Omental fat pad (tissue), 4 donors: Measurements from ENCODE around the gene MAML3. TPM values are rescaled to one million over a fixed set of nuclear protein-coding genes. Genes with fewer than 3 reads are reported as not detected.

Experiments used
- ATAC-seq: fragments of 150-250 bp; one replicate; pipeline ENCODE4 v1.9.1; 2016; ENCODE audit warnings: mild to moderate bottlenecking, moderate library complexity; ENCODE audit not compliant: low FRiP score
- DNase-seq: peaks from one replicate; pipeline ENCODE4 v3.0.0-alpha.2; 2019; ENCODE audit warnings: low spot score
- total RNA-seq, 4 donors: library from RNA; depleted of rRNA; stranded (reverse); fragments of >200 nt; gene quantifications; one replicate each; pipeline ENCODE4 v1.1.0, GENCODE V29; 2016
- TF ChIP-seq, protein P1 (sequence below), 3 donors: fragments of 450-650 bp; IDR thresholded peaks; one replicate each; pipeline ENCODE4 v1.5.1; 2016 to 2017; ENCODE audit warnings: antibody characterized with exemption in 3 of 3, mild to moderate bottlenecking in 3 of 3, moderate library complexity in 2 of 3

MAML3 gene
- total RNA-seq, 4 donors from 2014 or later, result 4.8 to 12.8 (median 11.7) TPM

DNA sequence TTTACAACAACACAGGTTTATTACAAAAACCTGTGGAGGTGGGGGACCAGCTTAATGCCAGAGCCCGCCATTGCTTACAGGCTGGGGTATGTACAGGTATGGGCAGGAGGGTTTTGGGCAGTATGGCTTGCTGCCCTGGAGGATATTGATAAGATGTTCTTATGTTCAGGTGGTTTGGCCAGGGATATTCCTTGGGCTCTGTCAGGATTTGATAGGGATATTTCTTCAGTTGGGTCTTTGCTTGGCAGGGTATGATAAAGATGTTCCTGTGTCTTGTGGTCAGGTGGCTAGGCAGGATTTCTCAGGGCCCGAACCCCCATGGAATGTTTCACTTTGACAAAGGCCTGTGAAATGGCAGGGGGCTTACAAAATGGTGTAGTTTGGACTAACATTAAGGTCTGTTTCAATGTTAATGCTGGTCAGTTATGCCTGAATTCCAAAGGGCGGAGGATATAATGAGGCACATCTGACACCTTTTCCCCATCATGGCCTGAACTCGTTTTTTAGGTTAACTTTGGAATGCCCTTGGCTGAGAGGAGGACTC is 485.3 kb downstream of the MAML3 start:
- TF ChIP-seq, protein P1, sequence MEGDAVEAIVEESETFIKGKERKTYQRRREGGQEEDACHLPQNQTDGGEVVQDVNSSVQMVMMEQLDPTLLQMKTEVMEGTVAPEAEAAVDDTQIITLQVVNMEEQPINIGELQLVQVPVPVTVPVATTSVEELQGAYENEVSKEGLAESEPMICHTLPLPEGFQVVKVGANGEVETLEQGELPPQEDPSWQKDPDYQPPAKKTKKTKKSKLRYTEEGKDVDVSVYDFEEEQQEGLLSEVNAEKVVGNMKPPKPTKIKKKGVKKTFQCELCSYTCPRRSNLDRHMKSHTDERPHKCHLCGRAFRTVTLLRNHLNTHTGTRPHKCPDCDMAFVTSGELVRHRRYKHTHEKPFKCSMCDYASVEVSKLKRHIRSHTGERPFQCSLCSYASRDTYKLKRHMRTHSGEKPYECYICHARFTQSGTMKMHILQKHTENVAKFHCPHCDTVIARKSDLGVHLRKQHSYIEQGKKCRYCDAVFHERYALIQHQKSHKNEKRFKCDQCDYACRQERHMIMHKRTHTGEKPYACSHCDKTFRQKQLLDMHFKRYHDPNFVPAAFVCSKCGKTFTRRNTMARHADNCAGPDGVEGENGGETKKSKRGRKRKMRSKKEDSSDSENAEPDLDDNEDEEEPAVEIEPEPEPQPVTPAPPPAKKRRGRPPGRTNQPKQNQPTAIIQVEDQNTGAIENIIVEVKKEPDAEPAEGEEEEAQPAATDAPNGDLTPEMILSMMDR (IDR thresholded peaks at IDR 0.05), result no peak
- no peak for ATAC-seq
- no peak for DNase-seq

DNA sequence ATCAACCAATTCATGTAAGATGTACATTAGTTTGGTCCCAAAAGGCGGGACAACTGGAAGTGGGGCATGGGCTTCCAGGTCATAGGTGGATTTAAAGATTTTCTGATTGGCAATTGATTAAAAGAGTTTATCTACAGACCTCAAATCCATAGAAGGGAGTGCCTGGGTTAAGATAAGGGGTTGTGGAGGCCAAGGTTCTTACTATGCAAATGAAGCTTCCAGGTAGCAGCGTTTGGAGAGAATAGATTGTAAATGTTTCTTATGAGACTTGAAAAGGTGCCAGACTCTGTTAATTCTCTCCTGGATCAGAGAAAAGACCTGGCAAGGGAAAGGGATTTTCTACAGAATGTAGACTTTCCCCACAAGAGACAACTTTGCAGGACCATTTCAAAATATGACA is 485.9 kb downstream of the MAML3 start:
- DNase-seq, result no peak
- no peak for ATAC-seq
- TF ChIP-seq, protein P1 (IDR thresholded peaks at IDR 0.05), result no peak

Other genes with a start within 250 kb of the MAML3 start
- gene SCOC, start 219.5 kb upstream of the MAML3 start, total RNA-seq, result 10 to 100 TPM; 28.6 to 40.5 (median 37.9) TPM